Uterus (tissue), 2 donors: ENCODE results near the gene MED8.

ENCODE experiments used
- POLR2A ChIP-seq, 2 donors: fragments of 450-650 bp; IDR thresholded peaks; one replicate each; pipeline ENCODE4 v1.6.1; 2016; ENCODE audit warnings: antibody characterized with exemption in 2 of 2, mild to moderate bottlenecking in 1 of 2, moderate library complexity in 1 of 2
- TF ChIP-seq, protein P1 (sequence below), 4 experiments: fragments of 200-600 bp in 2 of 4; fragments of 450-650 bp in 2 of 4; sonication (generic) in 2 of 4; IDR thresholded peaks; one replicate each; pipeline ENCODE4 v1.5.1; 2016 to 2019; ENCODE audit warnings: antibody characterized with exemption in 4 of 4, mild to moderate bottlenecking in 2 of 4, moderate library complexity in 1 of 4

- TF ChIP-seq POLR2A (IDR thresholded peaks at IDR 0.05) = no peak
- TF ChIP-seq, protein P1, sequence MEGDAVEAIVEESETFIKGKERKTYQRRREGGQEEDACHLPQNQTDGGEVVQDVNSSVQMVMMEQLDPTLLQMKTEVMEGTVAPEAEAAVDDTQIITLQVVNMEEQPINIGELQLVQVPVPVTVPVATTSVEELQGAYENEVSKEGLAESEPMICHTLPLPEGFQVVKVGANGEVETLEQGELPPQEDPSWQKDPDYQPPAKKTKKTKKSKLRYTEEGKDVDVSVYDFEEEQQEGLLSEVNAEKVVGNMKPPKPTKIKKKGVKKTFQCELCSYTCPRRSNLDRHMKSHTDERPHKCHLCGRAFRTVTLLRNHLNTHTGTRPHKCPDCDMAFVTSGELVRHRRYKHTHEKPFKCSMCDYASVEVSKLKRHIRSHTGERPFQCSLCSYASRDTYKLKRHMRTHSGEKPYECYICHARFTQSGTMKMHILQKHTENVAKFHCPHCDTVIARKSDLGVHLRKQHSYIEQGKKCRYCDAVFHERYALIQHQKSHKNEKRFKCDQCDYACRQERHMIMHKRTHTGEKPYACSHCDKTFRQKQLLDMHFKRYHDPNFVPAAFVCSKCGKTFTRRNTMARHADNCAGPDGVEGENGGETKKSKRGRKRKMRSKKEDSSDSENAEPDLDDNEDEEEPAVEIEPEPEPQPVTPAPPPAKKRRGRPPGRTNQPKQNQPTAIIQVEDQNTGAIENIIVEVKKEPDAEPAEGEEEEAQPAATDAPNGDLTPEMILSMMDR (IDR thresholded peaks at IDR 0.05) = no peak
Measured at GRCh38 chr1:43405219-43405875, 15.7 kb upstream of the MED8 start.
